Kidney (tissue), 14 donors: ENCODE measurements around the gene OOSP3. TPM values are rescaled to one million over a fixed set of nuclear protein-coding genes. Genes with fewer than 3 reads are reported as not detected.

Experiments
- DNase-seq, 5 donors: peaks; one replicate each; pipeline ENCODE4 v3.0.0-alpha.2; 2013 to 2020
- FAIRE-seq: peaks from 2 replicates; lab custom pipeline; 2012; peaks lifted over from hg19 to GRCh38; lab: Jason Lieb, UNC
- H3K27ac ChIP-seq, 2 donors: one replicate each; pipeline ENCODE4 v1.7.0; 2013; ENCODE audit warnings: low read depth in 2 of 2, low read length in 2 of 2, inconsistent platforms in 1 of 2
- H3K27me3 ChIP-seq: one replicate; pipeline ENCODE4 v1.7.1; 2013; ENCODE audit warnings: low read length, inconsistent platforms; ENCODE audit not compliant: control insufficient read depth, insufficient read depth
- H3K36me3 ChIP-seq, 3 donors: one replicate each; pipeline versions ENCODE4 v1.7.0 to v1.7.1; 2013; ENCODE audit warnings: low read length in 3 of 3, control low read depth in 1 of 3, inconsistent platforms in 1 of 3; ENCODE audit not compliant: insufficient read depth in 3 of 3, control insufficient read depth in 2 of 3
- H3K4me1 ChIP-seq, 3 donors: one replicate each; pipeline versions ENCODE4 v1.7.0 to v1.7.1; 2013; ENCODE audit warnings: low read length in 3 of 3, inconsistent platforms in 1 of 3, low read depth in 1 of 3; ENCODE audit not compliant: control insufficient read depth in 2 of 3, insufficient read depth in 2 of 3
- H3K4me3 ChIP-seq, 3 donors: one replicate each; pipeline versions ENCODE4 v1.7.0 to v1.8.1; 2013; ENCODE audit warnings: low read length in 3 of 3, control low read depth in 1 of 3, inconsistent platforms in 1 of 3
- H3K9ac ChIP-seq, 3 donors: one replicate each; pipeline versions ENCODE4 v1.7.0 to v1.7.1; 2013; ENCODE audit warnings: low read length in 3 of 3, control low read depth in 1 of 3, inconsistent platforms in 1 of 3
- H3K9me3 ChIP-seq, 3 donors: one replicate each; pipeline versions ENCODE4 v1.7.0 to v1.7.1; 2013; ENCODE audit warnings: low read length in 3 of 3, control low read depth in 1 of 3, inconsistent platforms in 1 of 3; ENCODE audit not compliant: control insufficient read depth in 2 of 3, insufficient read depth in 1 of 3
- CTCF ChIP-seq: IDR thresholded peaks from 3 replicates; pipeline ENCODE4 v1.5.1; 2012; ENCODE audit warnings: mild to moderate bottlenecking, moderate library complexity, borderline replicate concordance; ENCODE audit not compliant: insufficient read depth; ENCODE audit errors: extremely low read depth
- intact Hi-C: fragments of 100-400 bp; cut with DNase I; formaldehyde crosslinking; loops from one replicate; pipeline ENCODE4 v1.11.1; 2022
- polyA plus RNA-seq: library from polyadenylated mRNA; stranded (reverse); fragments of 350-450 nt; fragmentation: Illumina TruSeq; extraction: RNeasy Lipid Tissue Mini Kit (QIAGEN cat#74804); gene quantifications from one replicate; pipeline ENCODE4 v1.2.3, GENCODE V29; 2014; ENCODE audit warnings: low read depth, low replicate concordance; ENCODE audit not compliant: insufficient read depth
- total RNA-seq: library from RNA; stranded (reverse); fragmentation: NEBNext Ultra II Directional; extraction: Animal tissue kit (Norgen Biotek cat#: 25700); gene quantifications from one replicate; pipeline ENCODE4 v1.2.1, GENCODE V29; 2021
- donor health status: control.
- donor health status: control.
- donor health status: control.
- donor health status: control.
- donor health status: control.
- donor health status: DM: yes; HTN: yes; CAD: no.
- donor health status: Normal renal cell carcinoma (clear cell type).

Gene OOSP3
- total and polyA plus RNA-seq, 2 donors from 2014 or later: not detected

GRCh38 chr11:59938132-59938531 is 59.5 kb downstream of the OOSP3 start, which contains the start of gene OOSP1:
Gene OOSP1 (plus strand): TSS chr11:59938432. CDS start chr11:59938455, 23 bp downstream.
- Histone ChIP-seq H3K4me3 (no peak within 1 kb of the TSS), H3K9me3 (no peaks in the 10 kb centered on the region), H3K4me1 (no peaks in the 10 kb centered on the region), H3K36me3 (no peaks in the 10 kb centered on the region), H3K27me3 (no peaks in the 10 kb centered on the region), H3K27ac (no peak within 1 kb of the TSS), H3K9ac (no peak within 1 kb of the TSS)
- FAIRE-seq (no peak), DNase-seq (no peak)
- intact Hi-C loops: no loop called here
- no peak for TF ChIP-seq CTCF

GRCh38 chr11:59938718-59939117 is 60.1 kb downstream of the OOSP3 start:
- H3K4me1 ChIP-seq: no peaks in the 10 kb centered on the region
- H3K27me3 ChIP-seq: no peaks in the 10 kb centered on the region
- H3K27ac ChIP-seq: no peak overlapping the region
- H3K9me3 ChIP-seq: no peaks in the 10 kb centered on the region
- no peak overlapping the region for H3K9ac ChIP-seq
- TF ChIP-seq CTCF: no peak
- no peaks in the 10 kb centered on the region for H3K36me3 ChIP-seq
- intact Hi-C loops: no loop called here
- FAIRE-seq: no peak
- no peak for DNase-seq
- no peak overlapping the region for H3K4me3 ChIP-seq

GRCh38 chr11:59939482-59939881 is 60.9 kb downstream of the OOSP3 start:
- no peak for DNase-seq
- H3K9me3 ChIP-seq: no peaks in the 10 kb centered on the region
- no peak overlapping the region for H3K4me3 ChIP-seq
- H3K27me3 ChIP-seq: no peaks in the 10 kb centered on the region
- TF ChIP-seq CTCF: no peak
- FAIRE-seq: no peak
- no peak overlapping the region for H3K27ac ChIP-seq
- H3K4me1 ChIP-seq: no peaks in the 10 kb centered on the region
- no peaks in the 10 kb centered on the region for H3K36me3 ChIP-seq
- no peak overlapping the region for H3K9ac ChIP-seq
- intact Hi-C loops: no loop called here

GRCh38 chr11:59941091-59941490 is 62.5 kb downstream of the OOSP3 start:
- intact Hi-C loops: no loop called here
- no peak overlapping the region for H3K9ac ChIP-seq
- H3K4me1 ChIP-seq: no peaks in the 10 kb centered on the region
- H3K36me3 ChIP-seq: no peaks in the 10 kb centered on the region
- no peaks in the 10 kb centered on the region for H3K9me3 ChIP-seq
- DNase-seq: no peak
- no peak for FAIRE-seq
- no peak overlapping the region for H3K27ac ChIP-seq
- no peaks in the 10 kb centered on the region for H3K27me3 ChIP-seq
- TF ChIP-seq CTCF: no peak
- no peak overlapping the region for H3K4me3 ChIP-seq
